Measurements from ENCODE around the gene COL6A6. TPM values are rescaled to one million over a fixed set of nuclear protein-coding genes. Genes with fewer than 3 reads are reported as not detected.
"Not testable (repeated sequence)": the region's sequence is repeated elsewhere in the genome, so short reads cannot be mapped to it uniquely, and the experiment has no call there.

The COL6A6 gene
- total and polyA plus RNA-seq, 12 donors: 0.30 to 2.5 (median 1.1) TPM

- ATAC-seq: no peak
- no peak overlapping the region for H3K27ac ChIP-seq
- intact Hi-C loops (cut with DNase I): no loop called here
- peaks cover 0 to 6% (median 0%) of the 10 kb centered on the region in 11 donors for H3K9me3 ChIP-seq
- no peak for TF ChIP-seq CTCF (IDR thresholded peaks at IDR 0.05)
- DNase-seq: no peak
- no peaks in the 10 kb centered on the region for H3K27me3 ChIP-seq
- H3K36me3 ChIP-seq: no peaks in the 10 kb centered on the region
- H3K4me1 ChIP-seq: peaks cover 0 to 3% (median 0%) of the 10 kb centered on the region in 9 donors
- H3K4me3 ChIP-seq: no peak overlapping the region
- WGBS, 2 donors: 86 to 88% methylated on average over 3 of the region's 3 CpGs
Observed at GRCh38 chr3:130543322-130543721, 26.3 kb downstream of the COL6A6 start.

- Histone ChIP-seq H3K9me3 (peaks cover 0 to 25% (median 2%) of the 10 kb centered on the region in 11 donors), H3K36me3 (no peaks in the 10 kb centered on the region), H3K4me1 (no peaks in the 10 kb centered on the region), H3K27me3 (no peaks in the 10 kb centered on the region), H3K4me3 (no peak overlapping the region), H3K27ac (no peak overlapping the region)
- no peak for TF ChIP-seq CTCF (IDR thresholded peaks at IDR 0.05)
- WGBS, 2 donors: 90 to 93% methylated on average over 29 of the region's 29 CpGs
- ATAC-seq (peak in 1 of 8 donors; percentile 23), DNase-seq (no peak)
- intact Hi-C loops (cut with DNase I): no loop called here
Observed at GRCh38 chr3:130546920-130547679, 30.1 kb downstream of the COL6A6 start.

GRCh38 chr3:130547680-130548065, 30.7 kb downstream of the COL6A6 start:
- intact Hi-C loops (cut with DNase I); H3K4me1 ChIP-seq; DNase-seq; H3K27ac ChIP-seq; H3K4me3 ChIP-seq; H3K36me3 ChIP-seq; ATAC-seq; H3K27me3 ChIP-seq: not testable (repeated sequence)
- H3K9me3 ChIP-seq: peaks cover 0 to 30% (median 8%) of the 10 kb centered on the region in 11 donors
- whole genome bisulfite sequencing, 2 donors: 84 to 94% methylated on average over 9 of the region's 9 CpGs

- no peak for ATAC-seq
- intact Hi-C loops (cut with DNase I): no loop called here
- Histone ChIP-seq H3K27me3 (no peaks in the 10 kb centered on the region), H3K4me3 (no peak overlapping the region), H3K27ac (no peak overlapping the region), H3K36me3 (no peaks in the 10 kb centered on the region), H3K9me3 (peaks cover 0 to 37% (median 10%) of the 10 kb centered on the region in 11 donors), H3K4me1 (no peaks in the 10 kb centered on the region)
- TF ChIP-seq CTCF (IDR thresholded peaks at IDR 0.05): no peak
- 71 to 75% methylated on average over 1 of the region's 1 CpG for WGBS, 2 donors
- no peak for DNase-seq
Observed at GRCh38 chr3:130548356-130548755, 31.4 kb downstream of the COL6A6 start.
